GM12878 (cell line): Measurements from ENCODE around the gene GALC. TPM values are rescaled to one million over a fixed set of nuclear protein-coding genes. Genes with fewer than 3 reads are reported as not detected.

Experiments
- ATAC-seq: fragments of 200-7000 bp; cut with Tn5 transposase; 3 replicates; pipeline ENCODE4 v1.9.1; 2020; ENCODE audit warnings: mild to moderate bottlenecking, moderate library complexity
- Bru-seq: library from RNA; stranded (reverse); fragments of 400-500 nt; gene quantifications from one replicate; lab custom pipeline; 2021; lab: Mats Ljungman, UMichigan
- BruChase-seq, 2 experiments: library from RNA; stranded (reverse); fragments of 400-500 nt; gene quantifications; one replicate each; lab custom pipeline; 2021; lab: Mats Ljungman, UMichigan
- BruUV-seq: library from RNA; stranded (reverse); fragments of 400-500 nt; replicated peaks from 2 replicates; lab custom pipeline; 2021; lab: Mats Ljungman, UMichigan
- CTCF ChIA-PET: fragments of 300-600 bp; sonication (Branson Sonifier 250); formaldehyde crosslinking; extraction: SDS; loops from one replicate; lab custom pipeline; 2021; ENCODE audit warnings: inconsistent platforms; lab: Yijun Ruan, JAX
- POLR2A ChIA-PET: fragments of 350-600 bp; formaldehyde crosslinking; extraction: SDS; loops from one replicate; lab custom pipeline; 2021; ENCODE audit warnings: inconsistent platforms; lab: Charles Lee
- RAD21 ChIA-PET: fragments of 300-600 bp; sonication (Branson Sonifier 250); formaldehyde crosslinking; loops from one replicate; lab custom pipeline; 2023; ENCODE audit warnings: antibody characterized with exemption; ENCODE audit not compliant: unreplicated experiment; lab: Charles Lee
- SMC1A ChIA-PET: fragments of 300-600 bp; sonication (Branson Sonifier 250); formaldehyde crosslinking; loops from one replicate; lab custom pipeline; 2023; ENCODE audit not compliant: unreplicated experiment, uncharacterized antibody; lab: Charles Lee
- DNase-seq: peaks from one replicate; pipeline ENCODE4 v3.0.0-alpha.2; 2011; ENCODE audit warnings: low read depth, low spot score
- FAIRE-seq: peaks from 3 replicates; lab custom pipeline; 2011; peaks lifted over from hg19 to GRCh38; lab: Jason Lieb, UNC
- H2AFZ ChIP-seq: 2 replicates; pipeline ENCODE4 v1.6.0; 2011; ENCODE audit warnings: low read depth, low read length, control low read depth; ENCODE audit not compliant: control insufficient read depth
- H3K27ac ChIP-seq: 2 replicates; pipeline ENCODE4 v1.5.1; 2011; ENCODE audit warnings: control low read depth; ENCODE audit not compliant: control insufficient read depth, insufficient read depth
- H3K27me3 ChIP-seq, 2 experiments: replicated peaks in 1 of 2; 2 replicates each; pipeline versions ENCODE4 v1.6.0 to v1.6.1; 2011; ENCODE audit warnings: low read length in 1 of 2; ENCODE audit not compliant: control insufficient read depth in 2 of 2, insufficient read depth in 2 of 2
- H3K36me3 ChIP-seq, 2 experiments: 2 replicates each; pipeline ENCODE4 v1.5.1; 2011; ENCODE audit warnings: low read length in 1 of 2; ENCODE audit not compliant: control insufficient read depth in 2 of 2, insufficient read depth in 2 of 2
- H3K4me1 ChIP-seq: 2 replicates; pipeline ENCODE4 v1.6.1; 2011; ENCODE audit warnings: mild to moderate bottlenecking, low read length, moderate library complexity, mixed read lengths; ENCODE audit not compliant: control insufficient read depth, insufficient read depth
- H3K4me2 ChIP-seq: 2 replicates; pipeline ENCODE4 v1.6.0; 2011; ENCODE audit warnings: control low read depth; ENCODE audit not compliant: control insufficient read depth, insufficient read depth
- H3K4me3 ChIP-seq: fragments of 200-600 bp; sonication (generic); 2 replicates; pipeline ENCODE4 v1.5.1; 2016
- H3K79me2 ChIP-seq: 2 replicates; pipeline ENCODE4 v1.6.0; 2011; ENCODE audit warnings: low read length; ENCODE audit not compliant: control insufficient read depth, insufficient read depth
- H3K9ac ChIP-seq: 2 replicates; pipeline ENCODE4 v1.8.0; 2011; ENCODE audit warnings: low read length, control low read depth, mixed read lengths; ENCODE audit not compliant: control insufficient read depth, insufficient read depth
- H3K9me3 ChIP-seq: replicated peaks from 3 replicates; pipeline ENCODE4 v1.5.1; 2011; ENCODE audit warnings: mild to moderate bottlenecking, low read length; ENCODE audit not compliant: control insufficient read depth, insufficient read depth
- H4K20me1 ChIP-seq: 2 replicates; pipeline ENCODE4 v1.6.0; 2011; ENCODE audit not compliant: control insufficient read depth, insufficient read depth
- ASH2L ChIP-seq: fragments of 300-600, 200-600 bp; sonication (generic); IDR thresholded peaks from 2 replicates; pipeline ENCODE4 v1.6.1; 2017; ENCODE audit warnings: low read depth, mild to moderate bottlenecking, borderline replicate concordance
- E4F1 ChIP-seq: fragments of 450-650 bp; IDR thresholded peaks from 2 replicates; pipeline ENCODE4 v1.6.1; 2018; ENCODE audit warnings: borderline replicate concordance, mild to moderate bottlenecking; ENCODE audit not compliant: partially characterized antibody
- REST ChIP-seq: IDR thresholded peaks from 2 replicates; pipeline ENCODE4 v1.6.1; 2012; ENCODE audit warnings: mild to moderate bottlenecking, low read depth, low read length
- SUZ12 ChIP-seq: fragments of 200-600 bp; sonication (generic); IDR thresholded peaks from one replicate; pipeline ENCODE4 v1.6.1; 2018; ENCODE audit warnings: antibody characterized with exemption, mild to moderate bottlenecking; ENCODE audit not compliant: unreplicated experiment
- WGBS: methylation state at CpG from one replicate; pipeline ENCODE4 v1.1.6; 2016; ENCODE audit warnings: low lambda C conversion rate; ENCODE audit not compliant: insufficient replicate concordance, insufficient coverage; ENCODE audit errors: missing lambda C conversion rate; 5-methylcytosine and 5-hydroxymethylcytosine counted together
- in situ Hi-C: fragments of 300-500 bp; cut with MboI; formaldehyde crosslinking; loops from 9 replicates; pipeline ENCODE4 v1.14.3; 2018; ENCODE audit warnings: mixed read lengths
- intact Hi-C: fragments of 100-400 bp; cut with micrococcal nuclease; formaldehyde crosslinking; loops from one replicate; pipeline ENCODE4 v1.14.2; 2022; ENCODE audit not compliant: unreplicated experiment
- long read RNA-seq, 2 experiments: library from polyadenylated mRNA; unstranded; transcript quantifications; one replicate each; pipeline ENCODE4 v2.0.0, GENCODE V29; 2019 to 2020
- polyA minus RNA-seq, 3 experiments: library from RNA; depleted of rRNA, polyadenylated mRNA; stranded (reverse); fragments of >200 nt; gene quantifications; 2 replicates each; pipeline ENCODE4 v1.2.3, GENCODE V29; 2011
- polyA plus RNA-seq, 11 experiments: library from polyadenylated mRNA; depleted of rRNA in 4 of 11; unstranded in 6 of 11; stranded (reverse) in 5 of 11; fragments of >200 nt; fragmentation: Nextera tagmentation in 4 of 11; fragmentation: Illumina TruSeq in 1 of 11; extraction: Ambion mirVana in 4 of 11; extraction: Trizol in 1 of 11; gene quantifications; 1 replicate in 1 of 11; 2 replicates in 10 of 11; pipeline versions ENCODE4 v1.2.1 to v1.2.3, GENCODE V29; 2011 to 2016; ENCODE audit warnings: inconsistent platforms in 2 of 11, missing spikeins in 2 of 11, low read depth in 1 of 11
- total RNA-seq, 4 experiments: library from RNA; depleted of rRNA in 3 of 4; stranded (reverse); fragments of >200 nt in 3 of 4; fragmentation: Illumina TruSeq in 1 of 4; extraction: Trizol in 1 of 4; gene quantifications; 2 replicates each; pipeline versions ENCODE4 v1.2.1 to v1.2.3, GENCODE V29; 2013 to 2021

The GALC gene
- total RNA-seq (2013; cell fraction: nucleolus; rRNA removed): 63.0 and 73.0 TPM in 2 replicates
- total RNA-seq (2014; rRNA removed) (4.8 and 6.1 TPM in 2 replicates), total RNA-seq (2014; rRNA removed; fragmentation: Illumina TruSeq; extraction: Trizol) (4.5 and 4.9 TPM in 2 replicates), total RNA-seq (2021) (4.1 and 7.5 TPM in 2 replicates), polyA plus RNA-seq (2011; rRNA removed) (14.0 and 19.2 TPM in 2 replicates), polyA plus RNA-seq (2014; fragmentation: Illumina TruSeq; extraction: Trizol) (3.9 and 7.0 TPM in 2 replicates), polyA plus RNA-seq (2014; fragmentation: Nextera tagmentation; extraction: Ambion mirVana) (1 to 10 TPM; 1.3 to 1.9 TPM), polyA plus RNA-seq (2014; rRNA removed) (2.8 and 4.7 TPM in 2 replicates), polyA plus RNA-seq (2016; fragmentation: Nextera tagmentation; extraction: Ambion mirVana) (1 to 10 TPM; 4.6 to 5.0 TPM), polyA minus RNA-seq (2011; rRNA and poly(A)+ RNA removed) (12.7 and 13.4 TPM in 2 replicates), Bru-seq, nascent RNA (percentile 75 among the genes with signal in this experiment), BruChase-seq, experiment 1, labeled RNA remaining after a 6-hour chase (percentile 70 among the genes with signal in this experiment), BruChase-seq, experiment 2, labeled RNA remaining after a 2-hour chase (percentile 72 among the genes with signal in this experiment)
- polyA plus RNA-seq (2011; ENCODE audit: low read depth): 3.1 TPM
- 6.2 and 7.0 TPM in 2 replicates for polyA plus RNA-seq (2011; cell fraction: cytosol; rRNA removed)
- polyA plus RNA-seq (2011; cell fraction: nucleus; rRNA removed): 14.6 and 15.2 TPM in 2 replicates
- 3.8 TPM in 2 replicates for polyA plus RNA-seq (2012)
- polyA minus RNA-seq (2011; cell fraction: cytosol; rRNA and poly(A)+ RNA removed): 5.3 and 8.3 TPM in 2 replicates
- 16.3 and 18.2 TPM in 2 replicates for polyA minus RNA-seq (2011; cell fraction: nucleus; rRNA and poly(A)+ RNA removed)
- long read RNA-seq, experiment 1, partial matches to known transcripts: 0 of 2 reads
- long read RNA-seq, experiment 1, other reads (novel, unspliced or antisense): 1 of 2 reads
- long read RNA-seq, experiment 2, transcript GALC-201 (17 exons, 3,883 nt): minor isoform, 5 of 19 reads
- long read RNA-seq, experiment 2, transcript GALC-204 (10 exons, 1,263 nt): major isoform, 7 of 19 reads
- long read RNA-seq, experiment 2, partial matches to known transcripts: 4 of 19 reads
- long read RNA-seq, experiment 2, other reads (novel, unspliced or antisense): 3 of 19 reads

GRCh38 chr14:87992718-87993628, at the start of gene GALC:
Gene GALC (minus strand): TSS chr14:87993182. CDS start chr14:87993164, 18 bp downstream.
- intact Hi-C loops (loop anchor here (2.0 to 10.0 kb wide), 2 partner anchors 48 to 1962 kb away; partner anchors contain the start of genes EFCAB11 and TDP1), in situ Hi-C loops (no loop called here)
- SMC1A ChIA-PET: interaction anchor here (0.7 to 5.4 kb wide), 8 partner anchors 13 to 47 kb away, joined by 3 to 158 read pairs (median 4); partner anchors contain the start of gene GPR65
- Histone ChIP-seq H3K4me2 (peak within 1 kb of the TSS; percentile 87), H3K79me2 (no peaks in the 10 kb centered on the region), H3K27me3 (no peaks in the 10 kb centered on the region), H2AFZ (peak within 1 kb of the TSS; percentile 88), H3K36me3 (no peaks in the 10 kb centered on the region), H3K4me3 (peak within 1 kb of the TSS; percentile 75), H3K9ac (peak within 1 kb of the TSS; percentile 82), H3K4me1 (peaks cover 26% of the 10 kb centered on the region), H3K27ac (peak within 1 kb of the TSS; percentile 84), H3K9me3 (no peaks in the 10 kb centered on the region; the same call in 1 of the 3 replicates), H4K20me1 (no peaks in the 10 kb centered on the region)
- FAIRE-seq (peak; percentile 69), DNase-seq (peak; percentile 62), ATAC-seq (peak; percentile 82)
- no TSS peak for BruUV-seq
- under 1% methylated on average over 70 of the region's 83 CpGs for WGBS
- POLR2A ChIA-PET: interaction anchor here (0.9 to 5.4 kb wide), 5 partner anchors 9 to 392 kb away, joined by 3 to 122 read pairs (median 4); partner anchors contain the start of genes GPR65 and SPATA7
- CTCF ChIA-PET: interaction anchor here (0.6 to 3.5 kb wide), 11 partner anchors 10 to 613 kb away, joined by 3 to 22 read pairs (median 3); partner anchors contain the start of gene GPR65
- RAD21 ChIA-PET: interaction anchor here (0.6 to 5.4 kb wide), 7 partner anchors 12 to 47 kb away, joined by 3 to 107 read pairs (median 3); partner anchors contain the start of gene GPR65
- no peak for TF ChIP-seq SUZ12
- TF ChIP-seq ASH2L: no peak
- 0 out of 2 replicates have a peak, but pooled peaks have one; percentile 3 for TF ChIP-seq REST
- no peak for TF ChIP-seq E4F1
